ENCODE measurements around the gene RFX1. TPM values are rescaled to one million over a fixed set of nuclear protein-coding genes. Genes with fewer than 3 reads are reported as not detected.
"Not testable (repeated sequence)": the region's sequence is repeated elsewhere in the genome, so short reads cannot be mapped to it uniquely, and the experiment has no call there.

The RFX1 gene
- total RNA-seq: 10 to 100 TPM in 4 of 8 experiments, 1 to 10 TPM in 4; 1.9 to 21.2 (median 8.7) TPM

DNA sequence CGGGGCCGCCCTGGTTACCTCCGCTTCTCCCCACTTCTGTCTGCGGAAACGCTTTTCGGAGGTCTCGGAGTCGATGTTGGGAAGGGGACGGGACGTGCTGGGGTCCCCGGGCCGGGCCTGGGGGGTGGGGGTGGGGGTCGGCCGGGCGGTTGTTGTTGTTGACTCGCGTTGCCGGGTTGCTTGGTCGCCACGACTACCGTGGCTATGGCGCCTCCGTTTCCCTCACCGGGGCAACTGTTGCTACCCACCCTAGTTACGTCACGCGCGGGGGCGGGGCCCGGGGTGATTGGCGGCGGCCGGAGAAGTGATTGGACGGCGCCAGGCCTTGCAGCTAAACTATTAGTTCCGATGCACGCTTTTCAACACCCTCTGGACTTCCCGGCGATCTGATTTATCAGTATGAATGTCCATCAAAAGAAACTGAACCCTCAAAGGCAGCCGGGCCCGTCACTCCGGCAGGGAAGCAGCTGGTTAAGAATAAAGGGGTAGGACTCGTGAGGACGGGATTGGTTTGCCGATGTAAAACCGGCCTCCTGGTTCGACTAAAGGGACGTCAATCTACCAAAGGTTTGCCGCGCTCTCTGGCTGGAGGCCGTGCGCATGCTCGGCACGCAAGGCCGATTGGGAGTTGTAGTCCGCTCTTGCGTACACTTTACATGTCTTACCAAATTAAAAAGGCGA lies at the start of gene RFX1:
Gene RFX1, minus strand, starts transcription at position 236 of the 681 bp plus-strand sequence. CDS start 12,477 bp downstream, outside the sequence.
- in situ Hi-C loops (cut with MboI; ENCODE audit: low pct_unique_long_range_greater_than_20kb in 2 of 9, low sequenced_read_pairs in 9 of 9, unreplicated experiment in 9 of 9): no loop called here

DNA sequence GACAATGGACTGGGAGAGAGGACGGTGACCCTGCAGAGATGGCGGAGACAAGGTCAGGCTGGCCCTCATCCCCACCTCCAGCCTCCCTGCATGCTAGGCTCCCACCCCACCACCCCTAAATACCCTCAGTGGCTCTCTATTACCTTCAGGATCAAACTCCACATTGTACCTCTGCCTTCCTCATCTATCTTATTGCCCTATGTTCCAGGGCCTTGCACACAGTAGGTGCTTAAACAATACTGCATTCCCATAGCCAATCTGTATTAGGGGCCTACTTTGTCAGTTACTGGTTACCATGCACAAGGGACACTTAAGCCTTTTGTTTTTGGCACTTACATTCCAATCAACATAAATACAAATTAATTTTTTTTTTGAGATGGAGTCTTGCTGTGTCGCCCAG lies 49.3 kb upstream of the RFX1 start:
- H3K27ac ChIP-seq: no peak overlapping the region
- 43 to 100% (median 100%) methylated on average over 1 of the region's 3 CpGs; no CpG with 5 or more reads in 6 of the 10 experiments for WGBS, 10 experiments
- in situ Hi-C loops (cut with MboI; ENCODE audit: low pct_unique_long_range_greater_than_20kb in 2 of 9, low sequenced_read_pairs in 9 of 9, unreplicated experiment in 9 of 9): loop anchor here in 6 of 9 experiments (25.0 kb wide), 2 partner anchors 168 to 468 kb away; partner anchors contain the start of gene NANOS3 (in 6 of the 6)
- ATAC-seq (replicated peaks in 6 of 8): no peak
- no peak overlapping the region for H3K4me3 ChIP-seq
- peaks cover 4% of the 10 kb centered on the region in 2 donors for H3K4me1 ChIP-seq (replicated peaks in 1 of 2)

More for the DNA sequence above, at the start of gene RFX1:
- 0 to 3% (median 0%) methylated on average over 1 to 20 of the region's 58 CpGs; no CpG with 5 or more reads in 4 of the 10 experiments for WGBS, 10 experiments
- Histone ChIP-seq H3K4me3 (peak within 1 kb of the TSS; percentile 78 to 98 (median 91)), H3K4me1 (replicated peaks in 1 of 2) (peaks cover 0 to 6% of the 10 kb centered on the region in 2 donors), H3K27ac (peak within 1 kb of the TSS; percentile 98 to 99)
- peak; percentile 81 to 90 (median 88) for ATAC-seq (replicated peaks in 6 of 8)

DNA sequence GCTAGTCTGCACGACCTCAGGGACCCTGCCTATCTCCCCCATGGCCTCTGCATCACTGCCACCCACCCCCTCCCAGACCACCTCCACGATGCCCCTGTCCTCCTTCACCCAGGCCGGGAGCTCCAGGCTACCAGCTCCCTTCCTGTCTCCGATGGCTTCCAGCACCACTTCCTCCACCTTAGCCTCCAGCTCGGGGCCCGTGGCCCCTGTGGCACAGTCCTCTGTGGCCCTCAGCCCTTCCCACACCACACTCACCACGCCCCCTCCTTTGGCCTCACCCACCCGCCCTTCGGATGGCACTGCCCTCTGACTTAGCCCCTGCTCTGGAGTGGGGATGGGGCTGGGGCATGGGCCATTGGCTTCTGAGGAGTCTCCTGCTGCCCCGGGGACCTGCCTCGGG lies 48.6 kb upstream of the RFX1 start:
- in situ Hi-C loops (cut with MboI; ENCODE audit: low pct_unique_long_range_greater_than_20kb in 2 of 9, low sequenced_read_pairs in 9 of 9, unreplicated experiment in 9 of 9): loop anchor here in 6 of 9 experiments (25.0 kb wide), 2 partner anchors 167 to 467 kb away; partner anchors contain the start of gene NANOS3 (in 6 of the 6)
- H3K4me1 ChIP-seq (replicated peaks in 1 of 2): peaks cover 2 to 4% of the 10 kb centered on the region in 2 donors
- no peak overlapping the region for H3K4me3 ChIP-seq
- no CpG with 5 or more reads among the region's 11 CpGs for WGBS, 10 experiments
- no peak overlapping the region for H3K27ac ChIP-seq
- no peak for ATAC-seq (replicated peaks in 6 of 8)

DNA sequence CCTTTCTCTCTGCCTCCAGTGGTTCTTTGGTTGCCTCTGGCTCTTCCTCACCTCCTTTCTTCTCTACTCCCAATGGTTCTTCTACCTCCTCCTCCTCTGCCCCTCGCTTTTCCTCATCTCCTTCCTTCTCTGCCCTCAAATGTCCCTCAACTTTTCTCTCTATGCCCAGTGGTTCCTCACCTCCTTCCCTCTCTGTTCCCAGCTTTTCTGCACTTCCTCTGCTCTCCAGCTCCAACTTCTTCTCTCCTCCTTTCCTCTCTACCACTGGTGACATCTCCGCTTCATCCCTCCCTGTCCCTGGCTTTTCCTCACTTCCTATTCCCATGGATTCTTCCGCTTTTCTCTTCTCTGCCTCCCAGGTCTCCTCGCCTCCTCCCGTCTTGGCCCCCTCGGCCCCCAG lies 48.0 kb upstream of the RFX1 start:
- in situ Hi-C loops (cut with MboI; ENCODE audit: low pct_unique_long_range_greater_than_20kb in 2 of 9, low sequenced_read_pairs in 9 of 9, unreplicated experiment in 9 of 9): loop anchor here in 6 of 9 experiments (25.0 kb wide), 2 partner anchors 167 to 467 kb away; partner anchors contain the start of gene NANOS3 (in 6 of the 6)
- H3K27ac ChIP-seq: no peak overlapping the region
- 65 to 96% (median 84%) methylated on average over 2 to 6 of the region's 6 CpGs for WGBS, 10 experiments

DNA sequence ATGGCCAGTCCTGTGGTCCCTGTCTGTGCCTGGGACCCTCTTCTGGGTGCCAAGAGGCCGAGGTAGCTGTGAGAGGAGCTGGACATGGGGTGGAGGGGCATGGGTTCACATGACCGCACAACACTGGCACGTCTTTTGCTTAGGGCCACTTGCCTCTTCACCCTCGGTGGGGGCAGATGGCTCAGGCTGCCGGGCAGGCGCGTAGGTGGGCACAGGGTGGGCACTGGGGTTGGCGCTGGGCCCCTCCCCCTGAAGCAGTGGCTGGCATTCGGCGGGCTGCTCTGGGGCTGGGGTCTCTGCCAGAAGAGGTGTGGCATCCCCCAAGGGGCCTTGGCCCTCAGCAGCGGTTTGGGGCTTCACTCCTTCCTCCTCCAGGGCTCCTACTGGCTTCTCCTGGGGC lies 47.4 kb upstream of the RFX1 start:
- in situ Hi-C loops (cut with MboI; ENCODE audit: low pct_unique_long_range_greater_than_20kb in 2 of 9, low sequenced_read_pairs in 9 of 9, unreplicated experiment in 9 of 9): loop anchor here in 6 of 9 experiments (25.0 kb wide), 2 partner anchors 166 to 466 kb away; partner anchors contain the start of gene NANOS3 (in 6 of the 6)
- WGBS, 10 experiments: 100% methylated on average over 2 to 3 of the region's 11 CpGs; no CpG with 5 or more reads in 8 of the 10 experiments
- Histone ChIP-seq H3K27ac (no peak overlapping the region), H3K4me1 (replicated peaks in 1 of 2) (peaks cover 0 to 4% of the 10 kb centered on the region in 2 donors), H3K4me3 (no peak overlapping the region)
- no peak for ATAC-seq (replicated peaks in 6 of 8)

More for the DNA sequence above, 48.0 kb upstream of the RFX1 start:
- Histone ChIP-seq H3K4me1 (replicated peaks in 1 of 2) (peaks cover 0 to 4% of the 10 kb centered on the region in 2 donors), H3K4me3 (no peak overlapping the region)
- ATAC-seq (replicated peaks in 6 of 8): no peak

DNA sequence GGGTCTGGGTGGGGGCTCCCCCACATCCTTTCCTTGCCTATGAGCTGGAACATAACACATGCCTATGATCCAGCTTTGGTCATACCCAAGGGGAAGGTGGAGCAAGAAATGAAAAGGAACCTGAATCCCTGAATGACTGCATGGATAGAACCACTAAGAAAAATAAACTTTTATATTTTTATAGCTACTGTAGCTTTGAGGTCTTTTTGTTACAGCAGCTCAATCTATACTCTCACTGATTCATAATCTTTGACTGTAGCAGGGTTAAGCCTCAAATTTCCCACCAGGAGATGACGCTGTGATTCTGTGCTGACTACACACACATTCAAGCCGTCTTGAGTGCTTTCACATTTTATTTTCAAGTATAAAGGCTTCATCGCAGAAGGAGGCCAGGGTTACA lies 46.9 kb upstream of the RFX1 start:
- in situ Hi-C loops (cut with MboI; ENCODE audit: low pct_unique_long_range_greater_than_20kb in 2 of 9, low sequenced_read_pairs in 9 of 9, unreplicated experiment in 9 of 9): loop anchor here in 6 of 9 experiments (25.0 kb wide), 2 partner anchors 166 to 466 kb away; partner anchors contain the start of gene NANOS3 (in 6 of the 6)
- no peak overlapping the region for H3K4me3 ChIP-seq
- WGBS, 10 experiments: 80 to 100% (median 94%) methylated on average over 1 to 3 of the region's 3 CpGs; no CpG with 5 or more reads in 3 of the 10 experiments
- no peak overlapping the region for H3K27ac ChIP-seq
- no peak for ATAC-seq (replicated peaks in 6 of 8)
- H3K4me1 ChIP-seq (replicated peaks in 1 of 2): peaks cover 0 to under 1% of the 10 kb centered on the region in 2 donors

DNA sequence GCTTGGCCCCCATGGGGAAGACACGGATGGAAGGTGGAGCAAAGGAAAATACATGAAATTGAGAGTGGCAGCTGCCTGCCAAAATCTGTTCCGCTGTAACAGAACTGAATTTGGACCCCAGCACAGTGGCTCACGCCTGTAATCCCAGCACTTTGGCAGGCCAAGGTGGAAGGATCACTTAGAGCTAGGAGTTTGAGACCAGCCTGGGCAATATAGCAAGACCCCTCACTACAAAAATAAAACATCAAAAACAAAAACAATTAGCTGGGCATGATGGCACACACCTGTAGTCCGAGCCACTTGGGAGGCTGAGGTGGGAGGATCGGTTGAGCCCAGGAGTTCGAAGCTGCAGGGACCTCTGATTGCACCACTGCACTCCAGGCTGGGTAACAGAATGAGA lies 46.4 kb upstream of the RFX1 start:
- in situ Hi-C loops (cut with MboI; ENCODE audit: low pct_unique_long_range_greater_than_20kb in 2 of 9, low sequenced_read_pairs in 9 of 9, unreplicated experiment in 9 of 9): loop anchor here in 6 of 9 experiments (25.0 kb wide), 2 partner anchors 165 to 465 kb away; partner anchors contain the start of gene NANOS3 (in 6 of the 6)
- Histone ChIP-seq H3K4me3 (no peak overlapping the region), H3K4me1 (replicated peaks in 1 of 2) (no peaks in the 10 kb centered on the region), H3K27ac (no peak overlapping the region)
- 57 to 85% (median 69%) methylated on average over 1 to 5 of the region's 6 CpGs; no CpG with 5 or more reads in 6 of the 10 experiments for WGBS, 10 experiments
- ATAC-seq (replicated peaks in 6 of 8): no peak

DNA sequence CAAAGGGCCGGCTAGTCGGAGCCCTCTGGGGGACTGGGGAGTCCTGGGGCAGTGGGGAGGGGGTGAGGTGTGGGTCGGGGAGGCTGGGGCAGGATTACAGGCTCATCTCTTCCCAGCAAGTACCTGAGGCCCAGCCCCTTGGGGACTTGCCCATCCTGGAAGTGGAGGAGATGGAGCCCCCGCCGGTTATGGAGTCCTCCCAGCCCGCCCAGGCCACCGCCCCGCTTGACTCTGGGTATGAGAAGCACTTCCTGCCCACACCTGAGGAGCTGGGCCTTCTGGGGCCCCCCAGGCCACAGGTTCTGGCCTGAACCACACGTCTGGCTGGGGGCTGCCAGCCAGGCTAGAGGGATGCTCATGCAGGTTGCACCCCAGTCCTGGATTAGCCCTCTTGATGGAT lies 45.9 kb upstream of the RFX1 start:
- in situ Hi-C loops (cut with MboI; ENCODE audit: low pct_unique_long_range_greater_than_20kb in 2 of 9, low sequenced_read_pairs in 9 of 9, unreplicated experiment in 9 of 9): loop anchor here in 6 of 9 experiments (25.0 kb wide), 2 partner anchors 165 to 465 kb away; partner anchors contain the start of gene NANOS3 (in 6 of the 6)
- Histone ChIP-seq H3K4me3 (no peak overlapping the region), H3K27ac (no peak overlapping the region), H3K4me1 (replicated peaks in 1 of 2) (no peaks in the 10 kb centered on the region)
- WGBS, 10 experiments: no CpG with 5 or more reads among the region's 9 CpGs
- ATAC-seq (replicated peaks in 6 of 8): no peak

DNA sequence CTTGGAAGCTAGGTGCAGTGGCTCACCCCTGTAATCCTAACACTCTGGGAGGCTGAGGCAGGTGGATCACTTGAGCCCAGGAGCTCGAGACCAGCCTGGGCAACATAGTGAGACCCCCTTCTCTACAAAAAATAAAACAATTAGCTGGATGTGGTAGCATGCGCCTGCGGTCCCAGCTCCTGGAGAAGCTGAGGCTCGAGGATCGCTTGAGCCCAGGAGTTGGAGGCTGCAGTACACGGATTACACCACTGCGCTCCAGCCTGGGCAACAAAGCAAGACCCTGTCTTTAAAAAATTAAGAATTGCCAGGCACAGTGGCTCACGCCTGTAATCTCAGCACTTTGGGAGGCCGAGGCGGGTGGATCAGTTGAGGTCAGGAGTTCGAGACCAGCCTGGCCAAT lies 44.8 kb upstream of the RFX1 start:
- in situ Hi-C loops (cut with MboI; ENCODE audit: low pct_unique_long_range_greater_than_20kb in 2 of 9, low sequenced_read_pairs in 9 of 9, unreplicated experiment in 9 of 9): loop anchor here in 6 of 9 experiments (25.0 kb wide), 2 partner anchors 164 to 464 kb away; partner anchors contain the start of gene NANOS3 (in 6 of the 6)
- not testable (repeated sequence) for H3K27ac ChIP-seq; H3K4me1 ChIP-seq (replicated peaks in 1 of 2); H3K4me3 ChIP-seq; ATAC-seq (replicated peaks in 6 of 8)
- WGBS, 10 experiments: 40 to 89% (median 59%) methylated on average over 1 to 3 of the region's 11 CpGs; no CpG with 5 or more reads in 6 of the 10 experiments

DNA sequence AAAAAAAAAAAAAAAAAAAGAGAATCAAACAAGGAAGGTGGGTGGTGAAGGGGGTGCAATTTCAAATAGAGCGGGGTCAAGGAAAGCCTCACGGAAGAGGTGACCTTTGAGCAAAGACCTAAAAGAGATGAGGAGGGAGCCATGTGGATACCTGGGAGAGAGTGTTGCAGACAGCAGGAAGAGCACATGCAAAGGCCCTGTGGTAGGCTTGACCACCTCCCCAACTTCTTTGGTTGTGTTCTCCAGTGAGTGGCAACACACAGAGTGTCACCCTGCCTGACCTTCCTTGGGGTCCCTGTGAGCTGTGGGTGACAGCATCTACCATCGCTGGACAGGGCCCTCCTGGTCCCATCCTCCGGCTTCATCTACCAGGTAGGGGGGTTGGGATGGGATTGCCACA lies 44.4 kb upstream of the RFX1 start:
- H3K4me3 ChIP-seq: no peak overlapping the region
- 80 to 100% (median 90%) methylated on average over 1 to 3 of the region's 4 CpGs; no CpG with 5 or more reads in 1 of the 10 experiments for WGBS, 10 experiments
- in situ Hi-C loops (cut with MboI; ENCODE audit: low pct_unique_long_range_greater_than_20kb in 2 of 9, low sequenced_read_pairs in 9 of 9, unreplicated experiment in 9 of 9): loop anchor here in 6 of 9 experiments (25.0 kb wide), 2 partner anchors 163 to 463 kb away; partner anchors contain the start of gene NANOS3 (in 6 of the 6)
- no peak overlapping the region for H3K27ac ChIP-seq
- no peaks in the 10 kb centered on the region for H3K4me1 ChIP-seq (replicated peaks in 1 of 2)
- ATAC-seq (replicated peaks in 6 of 8): no peak

DNA sequence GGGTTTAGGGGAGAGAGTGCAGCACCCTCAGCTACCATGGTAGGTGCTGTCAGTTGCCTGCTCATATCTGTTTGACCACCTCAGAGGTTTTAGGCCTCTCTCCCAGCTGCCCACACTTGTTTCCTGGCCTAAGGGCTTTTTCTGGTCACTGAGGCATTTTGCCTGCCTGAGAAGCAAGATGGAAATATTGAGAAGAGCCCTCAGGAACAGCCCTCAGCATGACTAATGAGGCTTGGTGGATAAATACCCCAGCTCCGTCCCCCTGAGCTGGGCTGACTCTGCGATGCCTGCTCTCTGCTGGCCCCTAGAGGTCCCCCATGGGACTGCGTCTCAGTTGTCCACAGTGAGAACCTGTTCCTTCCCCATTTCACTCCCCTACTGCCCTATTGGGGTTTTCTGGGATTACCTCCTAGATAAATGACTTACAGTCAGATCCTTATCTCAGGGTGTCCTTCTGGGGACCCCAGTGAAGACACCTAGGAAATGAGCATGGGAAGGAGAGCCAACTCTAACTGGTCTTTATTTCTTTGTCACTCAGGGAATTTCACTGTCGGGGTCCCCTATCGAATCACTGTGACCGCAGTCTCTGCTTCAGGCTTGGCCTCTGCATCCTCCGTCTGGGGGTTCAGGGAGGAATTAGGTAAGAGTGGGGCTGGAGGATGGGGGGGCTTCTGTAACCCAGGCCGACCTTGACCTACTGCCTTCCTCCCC lies 42.5 kb upstream of the RFX1 start:
- Histone ChIP-seq H3K4me3 (no peak overlapping the region), H3K27ac (no peak overlapping the region), H3K4me1 (replicated peaks in 1 of 2) (no peaks in the 10 kb centered on the region)
- ATAC-seq (replicated peaks in 6 of 8): peak in 3 of 8 experiments; percentile 77 to 79 (median 78)
- in situ Hi-C loops (cut with MboI; ENCODE audit: low pct_unique_long_range_greater_than_20kb in 2 of 9, low sequenced_read_pairs in 9 of 9, unreplicated experiment in 9 of 9): no loop called here
- 60 to 100% (median 78%) methylated on average over 1 to 3 of the region's 8 CpGs; no CpG with 5 or more reads in 4 of the 10 experiments for WGBS, 10 experiments

DNA sequence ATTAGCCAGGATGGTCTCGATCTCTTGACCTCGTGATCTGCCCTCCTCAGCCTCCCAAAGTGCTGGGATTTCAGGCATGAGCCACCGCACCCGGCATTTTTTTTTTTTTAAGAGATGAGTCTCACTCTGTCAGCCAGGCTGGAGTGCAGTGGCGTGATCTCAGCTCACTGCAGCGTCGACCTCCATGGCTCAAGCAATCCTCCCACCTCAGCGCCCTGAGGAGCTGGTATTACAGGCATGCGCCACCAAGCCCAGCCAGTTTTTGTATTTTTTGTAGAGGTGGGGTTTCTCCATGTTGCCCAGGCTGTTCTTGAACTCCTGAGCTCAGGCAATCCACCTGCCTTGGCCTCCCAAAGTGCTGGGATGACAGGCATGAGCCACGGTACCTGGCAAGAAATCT lies 41.7 kb upstream of the RFX1 start:
- ATAC-seq (replicated peaks in 6 of 8); H3K4me3 ChIP-seq; H3K27ac ChIP-seq; in situ Hi-C loops (cut with MboI; ENCODE audit: low pct_unique_long_range_greater_than_20kb in 2 of 9, low sequenced_read_pairs in 9 of 9, unreplicated experiment in 9 of 9); H3K4me1 ChIP-seq (replicated peaks in 1 of 2): not testable (repeated sequence)
- 68 to 100% (median 90%) methylated on average over 1 to 5 of the region's 10 CpGs; no CpG with 5 or more reads in 1 of the 10 experiments for WGBS, 10 experiments
